GM12801 (cell line): ENCODE results near the gene EFNA1.

Experiments used
- TF ChIP-seq, protein P1 (sequence below): IDR thresholded peaks from one replicate; pipeline ENCODE4 v1.5.1; 2011; ENCODE audit warnings: control low read depth; ENCODE audit not compliant: insufficient read length; ENCODE audit errors: extremely low read depth

EFNA1 gene

DNA sequence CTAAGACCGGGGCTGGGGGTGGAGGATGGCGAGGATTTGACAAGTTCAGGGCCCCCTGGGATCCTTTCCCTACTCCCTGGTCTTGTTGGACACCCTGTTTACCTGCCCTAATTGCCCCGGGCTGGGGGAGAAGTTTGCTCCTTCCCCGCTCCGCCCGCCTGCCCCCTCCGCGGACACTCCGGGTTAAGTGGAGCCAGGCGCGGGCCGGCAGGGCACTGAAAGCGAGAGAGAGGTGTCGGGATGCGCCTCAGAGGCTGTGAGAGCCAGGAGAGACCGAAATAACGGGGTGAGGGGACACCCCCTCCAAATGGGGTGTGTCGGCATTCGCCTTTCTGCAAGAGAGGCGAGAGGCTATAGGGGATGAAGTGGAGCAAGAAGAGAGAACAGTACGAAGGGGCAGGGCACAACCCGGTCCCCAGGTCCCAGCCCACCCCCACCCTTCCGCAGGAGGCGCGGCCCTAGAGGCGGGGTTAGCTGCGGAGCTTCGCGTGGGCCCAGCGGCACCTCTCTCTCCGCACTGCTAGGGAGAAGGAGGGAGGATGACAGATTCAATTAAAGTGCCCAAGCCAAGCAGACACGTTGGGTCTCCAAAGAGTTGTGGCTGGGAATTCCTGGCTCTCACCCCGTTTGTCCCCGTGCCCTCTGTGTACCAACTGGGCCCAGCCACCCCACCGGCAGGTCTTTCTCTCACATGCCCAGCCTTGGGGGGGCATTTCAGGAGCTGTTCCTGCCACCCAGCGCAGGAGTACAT is 45.2 kb upstream of the EFNA1 start:
- TF ChIP-seq, protein P1, sequence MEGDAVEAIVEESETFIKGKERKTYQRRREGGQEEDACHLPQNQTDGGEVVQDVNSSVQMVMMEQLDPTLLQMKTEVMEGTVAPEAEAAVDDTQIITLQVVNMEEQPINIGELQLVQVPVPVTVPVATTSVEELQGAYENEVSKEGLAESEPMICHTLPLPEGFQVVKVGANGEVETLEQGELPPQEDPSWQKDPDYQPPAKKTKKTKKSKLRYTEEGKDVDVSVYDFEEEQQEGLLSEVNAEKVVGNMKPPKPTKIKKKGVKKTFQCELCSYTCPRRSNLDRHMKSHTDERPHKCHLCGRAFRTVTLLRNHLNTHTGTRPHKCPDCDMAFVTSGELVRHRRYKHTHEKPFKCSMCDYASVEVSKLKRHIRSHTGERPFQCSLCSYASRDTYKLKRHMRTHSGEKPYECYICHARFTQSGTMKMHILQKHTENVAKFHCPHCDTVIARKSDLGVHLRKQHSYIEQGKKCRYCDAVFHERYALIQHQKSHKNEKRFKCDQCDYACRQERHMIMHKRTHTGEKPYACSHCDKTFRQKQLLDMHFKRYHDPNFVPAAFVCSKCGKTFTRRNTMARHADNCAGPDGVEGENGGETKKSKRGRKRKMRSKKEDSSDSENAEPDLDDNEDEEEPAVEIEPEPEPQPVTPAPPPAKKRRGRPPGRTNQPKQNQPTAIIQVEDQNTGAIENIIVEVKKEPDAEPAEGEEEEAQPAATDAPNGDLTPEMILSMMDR: no peak

DNA sequence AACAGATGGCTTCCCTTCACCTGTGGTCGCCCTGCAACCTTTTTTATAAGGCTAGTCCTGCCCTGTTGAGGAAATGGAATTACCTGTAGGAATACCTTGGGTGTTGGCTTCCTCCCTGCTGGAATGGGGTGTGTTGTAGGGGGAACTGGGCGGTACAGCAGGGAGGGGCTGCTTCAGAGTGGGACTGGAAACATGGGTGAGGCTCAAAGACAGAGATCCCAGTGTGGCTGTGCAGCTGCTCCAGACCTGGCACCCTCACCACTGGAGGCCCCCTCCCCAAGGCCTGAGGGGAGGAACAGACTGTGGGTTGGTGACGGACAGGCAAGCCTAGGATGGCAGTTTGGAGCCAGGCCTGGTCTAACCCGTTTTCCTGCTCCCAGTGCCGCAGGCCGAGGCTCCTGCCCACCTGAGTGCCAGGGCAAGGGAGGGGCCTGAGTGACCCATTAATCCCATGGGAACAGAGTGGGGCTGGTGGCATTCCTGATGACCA is 44.6 kb upstream of the EFNA1 start:
- TF ChIP-seq, protein P1: no peak

DNA sequence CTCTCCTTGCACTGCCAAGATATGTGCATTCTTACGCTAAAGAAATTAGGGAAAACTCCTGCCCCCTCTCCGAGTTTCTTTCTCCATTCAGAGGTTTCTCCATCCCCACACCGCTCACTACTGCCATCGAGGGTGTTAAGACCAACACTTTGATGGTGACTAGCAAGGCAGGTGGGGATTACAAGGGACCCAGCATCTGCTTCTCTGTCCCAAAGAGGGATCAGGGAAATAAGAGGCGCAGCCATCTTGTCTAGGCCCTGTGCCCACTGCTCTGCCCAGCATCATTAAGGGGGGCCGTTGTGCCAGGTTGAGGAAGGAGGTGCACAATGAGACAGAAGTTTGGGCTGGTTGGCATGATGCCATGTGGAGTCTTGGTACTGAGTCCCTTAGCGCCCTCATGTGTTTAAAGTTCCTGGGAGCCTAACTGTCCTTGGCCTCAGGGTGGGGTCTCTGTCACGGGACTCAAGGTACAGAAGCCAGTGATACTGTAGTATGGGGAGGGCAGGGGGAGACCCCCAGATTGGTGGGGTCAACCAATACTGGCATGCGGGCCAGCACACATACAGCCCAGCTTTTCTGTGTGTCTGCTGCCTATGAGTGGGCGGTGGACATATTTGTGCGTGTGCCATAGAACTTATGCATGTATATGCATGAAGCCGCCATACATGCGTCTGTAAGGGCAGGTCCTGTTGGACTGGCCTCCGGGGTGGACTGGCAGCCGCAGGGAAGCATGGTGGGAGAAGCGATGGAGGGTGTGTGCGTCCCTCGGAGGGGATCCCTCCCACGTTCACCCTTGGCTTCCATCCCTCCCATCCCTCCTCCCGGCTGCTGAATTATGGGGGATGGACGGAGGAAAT is 43.6 kb upstream of the EFNA1 start:
- TF ChIP-seq, protein P1: no peak

DNA sequence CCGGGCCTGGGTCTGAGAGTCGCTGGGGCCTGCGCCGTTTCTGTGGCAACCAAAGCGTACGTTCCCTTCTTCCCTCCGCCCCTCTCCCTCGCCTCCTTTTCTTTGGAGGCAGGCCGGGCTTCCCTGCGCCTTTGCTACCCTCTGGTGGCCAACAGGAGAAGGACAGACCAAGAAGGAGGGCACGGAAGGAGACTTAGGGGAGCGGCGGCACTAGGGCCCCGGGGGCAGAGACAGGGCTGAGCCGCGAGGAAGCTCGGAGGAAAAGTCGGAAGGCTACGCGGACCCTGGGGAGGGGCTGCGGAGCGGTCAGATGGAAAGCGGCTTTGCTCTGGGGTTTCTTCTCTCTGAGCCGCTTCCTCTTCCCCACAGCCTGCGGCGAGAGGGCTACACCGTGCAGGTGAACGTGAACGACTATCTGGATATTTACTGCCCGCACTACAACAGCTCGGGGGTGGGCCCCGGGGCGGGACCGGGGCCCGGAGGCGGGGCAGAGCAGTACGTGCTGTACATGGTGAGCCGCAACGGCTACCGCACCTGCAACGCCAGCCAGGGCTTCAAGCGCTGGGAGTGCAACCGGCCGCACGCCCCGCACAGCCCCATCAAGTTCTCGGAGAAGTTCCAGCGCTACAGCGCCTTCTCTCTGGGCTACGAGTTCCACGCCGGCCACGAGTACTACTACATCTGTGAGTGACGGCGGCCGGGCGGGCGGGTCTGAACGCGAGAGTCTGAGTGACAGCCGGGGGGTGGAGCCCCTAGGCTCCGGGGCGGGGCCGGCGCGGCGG is 42.8 kb upstream of the EFNA1 start:
- TF ChIP-seq, protein P1: no peak

DNA sequence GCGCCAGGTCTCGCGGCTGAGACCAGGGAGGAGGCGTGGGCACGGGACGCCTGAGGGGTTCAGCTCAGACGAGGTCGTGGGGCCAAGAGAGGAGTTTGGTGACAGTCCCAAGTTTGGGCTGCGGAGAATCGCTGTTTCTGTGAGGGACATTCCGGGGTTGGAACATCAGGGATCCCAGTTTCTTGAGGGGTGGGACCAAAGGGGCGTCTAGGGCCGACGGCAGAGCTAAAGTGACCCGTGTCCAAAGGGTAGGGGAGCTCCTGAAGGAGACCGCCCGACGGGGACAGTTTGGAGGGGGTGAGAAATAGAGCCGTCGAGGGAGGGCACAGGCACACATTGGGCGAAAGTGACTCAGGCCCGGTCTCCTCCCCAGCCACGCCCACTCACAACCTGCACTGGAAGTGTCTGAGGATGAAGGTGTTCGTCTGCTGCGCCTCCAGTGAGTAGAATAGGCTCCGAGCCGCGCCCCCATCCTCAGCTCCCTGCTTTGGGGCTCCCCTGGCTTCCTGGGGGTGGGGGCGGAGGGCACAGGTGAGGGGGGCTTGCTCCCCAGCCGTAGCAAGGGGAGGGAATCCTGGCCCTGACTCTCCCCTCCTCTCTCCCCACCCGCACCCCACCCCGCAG is 42.1 kb upstream of the EFNA1 start:
- TF ChIP-seq, protein P1: no peak

DNA sequence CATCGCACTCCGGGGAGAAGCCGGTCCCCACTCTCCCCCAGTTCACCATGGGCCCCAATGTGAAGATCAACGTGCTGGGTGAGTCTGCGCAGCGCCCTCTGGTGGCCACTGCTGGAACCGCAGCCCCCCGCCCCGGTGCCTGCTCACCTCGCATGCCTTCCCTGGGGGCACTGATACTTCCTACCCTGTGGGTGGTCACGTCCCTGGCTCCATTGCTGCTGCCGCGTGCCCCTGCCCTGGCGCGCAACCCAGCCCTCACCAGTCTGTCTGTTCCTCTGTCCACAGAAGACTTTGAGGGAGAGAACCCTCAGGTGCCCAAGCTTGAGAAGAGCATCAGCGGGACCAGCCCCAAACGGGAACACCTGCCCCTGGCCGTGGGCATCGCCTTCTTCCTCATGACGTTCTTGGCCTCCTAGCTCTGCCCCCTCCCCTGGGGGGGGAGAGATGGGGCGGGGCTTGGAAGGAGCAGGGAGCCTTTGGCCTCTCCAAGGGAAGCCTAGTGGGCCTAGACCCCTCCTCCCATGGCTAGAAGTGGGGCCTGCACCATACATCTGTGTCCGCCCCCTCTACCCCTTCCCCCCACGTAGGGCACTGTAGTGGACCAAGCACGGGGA is 41.4 kb upstream of the EFNA1 start:
- TF ChIP-seq, protein P1: no peak
